HCEC 1CT (cell line): Measurements from ENCODE around the gene CISD2.
"Not testable (repeated sequence)": the region's sequence is repeated elsewhere in the genome, so short reads cannot be mapped to it uniquely, and the experiment has no call there.

ENCODE experiments used
- DNase-seq: peaks from one replicate; pipeline ENCODE4 v3.0.0-alpha.2; 2017

CISD2 gene, protein sequence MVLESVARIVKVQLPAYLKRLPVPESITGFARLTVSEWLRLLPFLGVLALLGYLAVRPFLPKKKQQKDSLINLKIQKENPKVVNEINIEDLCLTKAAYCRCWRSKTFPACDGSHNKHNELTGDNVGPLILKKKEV

DNA sequence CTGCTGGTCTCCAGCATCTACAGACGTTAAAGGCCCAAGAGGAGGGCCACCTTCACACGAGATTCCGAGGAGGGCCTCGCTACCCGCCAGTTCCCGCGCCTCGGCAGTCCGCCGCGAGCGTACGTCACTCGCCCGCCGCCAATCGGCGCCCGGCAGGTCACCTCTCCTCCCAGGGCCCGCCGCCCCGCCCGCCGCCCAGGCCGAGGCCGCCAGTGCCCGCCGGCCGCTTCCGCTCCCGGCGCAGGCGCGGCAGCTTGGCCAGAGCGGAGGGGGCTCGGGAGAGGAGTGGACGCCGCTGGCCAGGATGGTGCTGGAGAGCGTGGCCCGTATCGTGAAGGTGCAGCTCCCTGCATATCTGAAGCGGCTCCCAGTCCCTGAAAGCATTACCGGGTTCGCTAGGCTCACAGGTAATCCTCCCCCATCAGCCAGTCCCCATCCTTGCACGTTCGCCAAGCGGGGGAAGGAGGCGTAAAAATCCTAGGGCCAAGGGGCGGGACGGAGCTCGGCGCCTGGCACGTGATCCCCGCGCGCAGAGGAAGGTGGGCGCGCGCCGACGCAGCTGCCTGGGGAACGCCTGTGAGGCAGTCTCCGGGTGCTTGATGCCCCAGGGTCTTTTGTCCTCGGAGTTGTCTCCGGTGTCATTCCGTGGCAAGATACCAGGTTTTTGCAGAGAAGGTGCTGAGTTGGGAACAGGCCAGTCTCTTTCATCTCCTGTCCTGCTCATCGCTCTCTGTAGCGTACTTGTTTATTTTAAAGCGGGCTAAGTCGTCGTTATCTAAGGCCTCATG, at the start of gene CISD2:
TSS of gene CISD2 (plus strand) at position 212 of the 788 bp plus-strand sequence. CDS start at position 305, 93 bp downstream.
- peak; percentile 81 for DNase-seq

DNA sequence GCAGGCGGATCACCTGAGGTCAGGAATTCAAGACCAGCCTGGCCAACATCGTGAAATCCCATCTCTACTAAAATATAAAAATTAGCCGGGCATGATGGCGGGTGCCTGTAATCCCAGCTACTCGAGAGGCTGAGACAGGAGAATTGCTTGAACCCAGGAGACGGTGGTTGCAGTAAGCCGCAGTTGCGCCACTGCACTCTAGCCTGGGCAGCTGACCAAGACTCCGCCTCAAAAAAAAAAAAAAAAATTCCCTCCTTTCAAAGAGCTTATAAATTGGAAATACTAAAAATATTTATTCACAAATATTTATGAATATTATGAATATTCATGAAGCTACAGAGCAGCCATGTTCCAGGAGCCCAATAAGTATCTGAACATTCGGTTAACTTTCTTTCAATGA, 49.7 kb upstream of the CISD2 start:
- not testable (repeated sequence) for DNase-seq

DNA sequence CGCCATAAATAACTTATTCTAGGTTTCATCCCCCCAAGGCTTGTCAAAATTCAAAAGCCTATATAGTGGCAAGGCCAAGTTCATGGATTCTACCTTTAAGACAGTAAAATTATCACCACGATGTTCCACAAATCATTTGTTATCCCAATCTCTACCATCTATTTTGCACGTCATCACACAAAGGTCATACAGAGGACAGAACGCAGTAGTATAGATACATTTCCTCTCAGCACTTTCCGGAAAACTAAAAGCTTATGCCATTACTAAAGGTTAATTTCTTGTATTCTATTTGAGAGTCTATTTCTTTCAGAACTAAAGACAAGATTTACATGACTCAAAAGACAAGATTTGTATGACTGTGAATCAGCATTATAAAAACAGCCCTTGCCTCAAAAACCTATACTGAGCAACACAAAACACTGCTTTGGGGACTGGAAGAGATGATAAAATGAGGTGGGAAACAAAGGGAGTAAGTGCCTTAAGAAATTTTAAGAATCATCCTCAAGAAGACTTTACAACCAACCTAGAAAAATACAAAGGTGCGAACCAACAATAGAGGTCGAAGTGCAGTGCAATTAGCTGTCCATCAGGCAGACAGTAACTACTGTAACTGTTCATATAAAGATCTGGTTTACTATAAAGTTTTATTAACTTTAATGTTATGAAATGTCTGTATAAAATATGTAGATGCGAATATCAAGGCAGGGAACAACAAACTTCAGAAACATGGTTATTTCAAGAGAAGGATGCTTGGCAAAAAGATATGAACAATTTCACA, 49.0 kb upstream of the CISD2 start:
- no peak for DNase-seq

DNA sequence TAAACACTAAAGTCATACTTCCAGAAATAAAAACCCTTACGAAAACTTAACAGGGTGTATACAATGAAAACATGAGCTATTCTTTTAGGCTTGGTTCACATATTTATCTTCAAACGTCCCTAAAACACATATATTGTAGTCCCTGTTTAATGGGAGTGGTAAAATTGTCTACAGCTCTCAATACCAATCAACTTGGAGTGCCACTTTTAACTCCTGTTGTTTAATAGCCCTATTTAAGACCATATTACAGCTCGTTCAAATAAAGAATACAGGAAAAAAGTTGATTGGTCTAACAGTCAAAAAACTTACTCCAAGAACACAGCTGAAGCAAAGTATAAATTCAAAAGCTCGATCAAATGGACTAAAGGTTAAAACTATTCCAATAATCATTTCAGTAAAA, 45.3 kb upstream of the CISD2 start:
- DNase-seq: no peak

DNA sequence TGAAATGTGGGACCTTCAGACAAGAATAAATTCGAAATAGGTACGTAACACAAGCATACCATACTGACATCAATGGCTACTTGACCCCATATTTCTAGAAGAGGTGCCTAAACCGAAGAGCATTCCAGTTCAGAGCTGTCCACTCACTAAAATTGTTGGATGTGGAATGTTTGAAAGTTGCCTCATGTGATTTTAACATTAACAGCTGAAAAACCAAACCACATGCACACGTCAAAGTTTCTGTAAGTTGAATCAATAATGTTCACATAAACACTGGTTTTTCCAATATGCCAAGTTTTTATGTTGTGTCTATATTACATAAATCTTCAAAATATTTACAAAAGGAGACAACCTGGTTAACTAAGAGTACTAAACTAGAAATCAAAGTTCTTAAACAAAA, 44.9 kb upstream of the CISD2 start:
- DNase-seq: peak; percentile 17

DNA sequence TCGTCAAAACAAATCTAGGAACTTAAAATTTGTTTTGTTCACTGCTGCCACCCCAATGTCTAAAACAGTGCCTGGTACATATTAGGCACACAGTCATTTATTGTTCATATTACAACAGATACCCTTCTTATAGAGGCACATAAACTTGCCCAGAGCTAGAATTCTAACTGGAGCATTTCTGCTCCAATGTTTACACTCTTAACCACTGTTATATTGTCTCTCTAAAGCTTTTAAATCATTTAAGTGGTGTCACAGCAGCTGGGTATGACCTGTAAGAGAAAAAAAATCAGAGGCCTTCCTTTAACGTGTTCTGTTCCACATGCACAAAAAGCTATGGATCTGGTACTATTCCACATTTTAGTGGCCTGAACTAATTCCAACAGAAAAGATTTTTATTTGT, 44.4 kb upstream of the CISD2 start:
- DNase-seq: no peak

DNA sequence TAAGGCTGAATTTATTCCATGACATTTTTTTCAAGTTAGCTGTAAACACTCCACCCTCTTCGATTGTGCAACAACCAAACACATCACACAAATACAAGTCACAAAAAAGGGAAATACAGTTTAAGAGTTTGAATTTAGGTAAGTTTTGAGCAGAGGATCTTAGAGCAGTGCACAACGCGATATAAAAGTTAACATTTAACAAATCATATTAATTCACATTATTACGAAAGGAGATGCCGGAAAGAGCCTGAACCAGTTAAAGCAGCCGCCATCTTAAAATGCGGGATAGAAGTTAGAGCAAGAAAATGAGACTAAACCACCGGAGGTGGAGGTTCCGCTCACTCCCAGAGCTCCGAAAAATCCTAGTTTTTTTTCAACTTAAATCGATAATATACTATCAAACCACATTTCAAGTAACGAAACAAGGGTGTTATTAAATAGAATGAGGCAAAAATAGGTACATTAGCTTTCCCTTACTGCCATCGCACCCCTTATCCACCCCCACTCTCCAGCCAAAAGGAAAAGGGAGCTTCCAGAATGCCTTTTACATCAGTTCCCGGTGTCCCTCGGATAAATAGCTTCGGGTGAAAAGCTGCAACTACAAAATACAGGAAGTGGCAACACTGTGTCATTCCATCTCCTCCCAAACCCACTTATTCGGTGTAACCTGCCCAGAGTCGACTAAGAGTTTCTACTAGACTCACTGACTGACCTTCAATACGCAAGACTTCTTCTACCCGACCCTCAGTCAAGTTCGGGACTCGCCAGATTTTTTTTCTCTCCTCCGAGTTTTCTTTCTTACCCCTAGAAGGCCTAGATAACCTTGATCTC, 43.3 kb upstream of the CISD2 start:
- DNase-seq: peak; percentile 57

DNA sequence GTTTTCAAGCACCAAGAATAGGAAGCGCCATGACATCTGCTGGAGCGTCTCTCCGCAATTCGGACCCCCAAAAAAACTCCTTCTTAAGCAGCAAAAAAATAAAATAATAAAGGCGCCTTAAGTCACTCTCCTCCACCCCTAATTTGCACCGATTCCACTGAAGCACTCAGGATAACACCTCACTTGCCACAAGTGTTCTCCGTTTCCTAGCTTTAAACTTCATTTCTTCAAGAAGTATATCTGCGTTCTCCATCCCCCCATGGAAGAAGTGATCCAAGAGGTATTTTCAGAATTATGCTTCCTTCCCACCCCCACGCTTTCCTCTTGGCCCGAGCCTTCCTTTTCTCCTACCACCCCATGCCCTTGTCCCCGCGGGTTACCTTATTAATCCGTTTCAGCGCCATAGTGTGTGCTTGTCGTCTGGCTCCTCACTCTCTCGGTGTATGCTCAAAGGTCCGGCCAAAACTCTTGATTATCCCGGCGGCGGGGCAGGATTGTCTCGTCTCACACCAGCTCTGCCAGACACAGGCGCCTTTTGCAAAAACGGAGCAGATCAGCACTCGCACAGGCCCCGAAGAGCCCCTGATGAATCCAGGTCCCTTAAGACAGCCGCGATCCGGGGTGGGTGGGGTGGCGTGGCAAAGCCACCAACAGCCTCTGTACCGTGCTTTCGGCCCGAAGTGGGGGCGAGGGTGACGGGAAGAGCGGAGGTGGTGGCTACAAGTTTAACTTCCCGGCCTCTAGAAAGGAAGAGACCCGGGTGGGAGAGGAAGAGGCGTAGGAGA, 42.5 kb upstream of the CISD2 start:
- no peak for DNase-seq

DNA sequence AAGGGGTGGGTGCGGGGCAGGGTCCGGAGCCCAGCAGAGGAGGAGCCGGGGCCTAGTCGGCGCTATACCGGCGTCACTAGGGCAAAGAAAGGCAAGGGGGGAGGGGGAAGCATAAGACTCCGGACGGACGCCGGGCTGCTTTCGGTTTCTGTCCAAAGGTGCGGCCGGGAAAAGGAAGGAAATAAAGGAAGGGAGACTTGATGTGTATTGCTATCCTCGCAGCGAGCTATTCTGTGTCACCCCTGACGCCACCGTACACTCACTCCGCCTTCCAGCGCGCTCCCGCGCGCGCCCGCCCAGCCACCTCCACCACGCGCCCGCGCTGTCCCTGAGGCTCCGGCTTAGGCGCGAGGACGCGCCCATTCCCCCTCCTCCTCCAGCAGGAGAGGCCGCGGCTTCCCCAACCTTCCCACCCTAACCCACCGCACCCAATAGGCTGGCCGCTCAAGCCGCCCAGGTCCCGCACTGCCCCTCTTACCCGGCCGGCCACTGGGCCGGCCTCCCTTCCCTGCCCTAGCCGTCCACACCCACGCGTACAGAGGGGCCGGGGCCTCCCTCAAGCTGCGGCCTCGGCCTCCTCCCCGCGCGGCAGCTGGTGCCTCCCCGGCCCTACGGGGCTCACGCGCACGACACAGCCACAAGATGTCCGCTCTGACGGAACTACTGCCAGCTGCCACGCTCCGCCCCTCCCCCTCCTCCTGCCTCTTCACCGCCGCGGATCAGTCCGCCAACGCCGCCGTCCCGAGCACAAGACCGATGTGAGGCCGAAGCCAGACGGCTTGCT, 41.7 kb upstream of the CISD2 start, which contains the start of gene UBE2D3:
TSS of gene UBE2D3 (minus strand) at position 662 of the 784 bp plus-strand sequence. CDS start 1,043 bp downstream, outside the sequence.
- DNase-seq: peak; percentile 74

DNA sequence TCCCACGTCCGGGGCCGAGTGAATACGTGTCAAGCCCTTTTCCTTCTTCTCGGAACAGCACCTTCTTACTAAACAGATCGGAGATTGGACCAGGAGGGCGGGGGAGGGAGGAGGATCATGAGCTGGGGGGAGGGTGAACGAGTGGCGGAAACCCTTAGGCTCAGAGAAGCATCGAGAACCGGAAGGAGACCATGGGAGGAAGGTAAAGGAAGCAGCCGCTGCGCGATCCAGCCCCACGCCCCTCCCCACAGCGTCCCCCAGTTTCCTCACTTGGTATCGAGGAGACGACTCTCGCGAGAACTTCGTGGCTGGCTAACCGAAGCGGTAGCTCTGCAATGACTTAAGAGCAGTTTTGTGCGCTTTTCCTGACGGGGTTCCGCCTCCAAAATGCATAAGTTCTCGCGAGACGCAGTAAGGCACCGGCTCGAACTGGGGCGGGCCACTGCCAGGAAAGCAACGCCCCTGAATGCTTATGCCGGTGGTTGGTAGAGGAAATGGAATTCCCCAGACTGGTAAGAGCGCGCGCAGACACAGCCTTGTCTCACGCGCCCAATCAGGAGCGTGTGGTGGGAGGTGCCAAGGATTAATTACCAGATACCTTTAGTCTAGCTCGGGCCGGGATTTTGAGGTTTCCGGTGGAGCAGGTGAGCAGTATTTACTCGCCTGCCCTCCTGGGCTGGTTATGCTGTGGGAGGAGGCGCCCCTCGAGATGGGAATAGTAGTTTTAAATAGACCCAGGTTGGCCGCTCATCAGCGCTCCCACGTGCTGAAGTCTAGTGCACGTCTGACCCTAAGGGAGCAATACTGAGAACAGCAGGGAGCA, 40.9 kb upstream of the CISD2 start:
- peak; percentile 95 for DNase-seq

DNA sequence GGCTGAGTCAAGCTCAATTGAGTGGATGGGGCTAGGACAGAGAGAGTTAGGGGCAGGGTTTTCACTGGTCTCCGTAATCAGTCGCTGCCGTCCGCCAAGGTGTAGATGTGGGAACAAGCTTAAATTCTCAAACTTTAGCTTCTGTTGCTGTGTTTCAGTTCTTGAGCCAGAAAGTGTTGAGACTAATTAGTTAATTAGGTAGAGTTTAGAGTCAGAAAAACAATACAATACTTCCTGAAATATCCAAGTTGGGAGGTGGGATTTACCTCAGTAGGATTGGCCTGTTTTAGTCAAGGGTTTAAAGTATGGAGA, 40.3 kb upstream of the CISD2 start:
- no peak for DNase-seq

DNA sequence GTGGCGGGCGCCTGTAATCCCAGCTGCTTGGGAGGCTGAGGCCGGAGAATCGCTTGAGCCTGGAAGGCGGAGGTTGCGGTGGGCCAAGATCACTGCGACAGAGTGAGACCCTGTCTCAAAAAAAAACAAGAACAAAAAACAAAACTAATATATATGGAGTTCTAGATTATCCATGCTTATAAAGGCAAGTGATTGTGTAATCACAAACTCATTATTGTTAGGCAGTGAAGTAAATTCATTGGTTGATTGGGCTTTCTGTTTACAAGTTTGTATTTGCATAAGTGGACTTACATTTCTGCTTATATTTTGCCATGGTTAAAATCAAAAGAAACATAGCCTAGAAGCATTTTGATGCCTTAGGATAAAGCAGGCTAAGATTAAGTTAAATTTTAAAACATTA, 39.0 kb upstream of the CISD2 start:
- DNase-seq: no peak

DNA sequence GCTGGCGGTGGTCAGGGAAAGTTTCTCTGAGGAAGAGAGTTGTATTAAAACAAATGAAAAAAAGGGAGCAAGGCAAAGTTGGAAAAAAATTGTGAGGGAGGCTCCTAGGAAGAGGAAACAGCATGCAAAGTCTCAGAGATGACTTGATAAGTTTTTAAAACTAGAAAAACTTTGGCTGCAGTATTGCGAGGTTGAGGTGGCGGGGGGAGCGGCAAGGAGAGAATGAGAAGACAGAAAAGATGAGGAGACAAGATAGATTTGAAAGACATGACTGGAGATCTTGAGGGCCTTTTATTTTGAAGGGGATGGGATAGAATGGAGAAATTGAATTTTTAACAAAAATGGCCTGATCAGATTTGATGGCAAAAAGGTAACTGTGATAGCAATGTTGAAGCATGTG, 36.7 kb upstream of the CISD2 start:
- no peak for DNase-seq

DNA sequence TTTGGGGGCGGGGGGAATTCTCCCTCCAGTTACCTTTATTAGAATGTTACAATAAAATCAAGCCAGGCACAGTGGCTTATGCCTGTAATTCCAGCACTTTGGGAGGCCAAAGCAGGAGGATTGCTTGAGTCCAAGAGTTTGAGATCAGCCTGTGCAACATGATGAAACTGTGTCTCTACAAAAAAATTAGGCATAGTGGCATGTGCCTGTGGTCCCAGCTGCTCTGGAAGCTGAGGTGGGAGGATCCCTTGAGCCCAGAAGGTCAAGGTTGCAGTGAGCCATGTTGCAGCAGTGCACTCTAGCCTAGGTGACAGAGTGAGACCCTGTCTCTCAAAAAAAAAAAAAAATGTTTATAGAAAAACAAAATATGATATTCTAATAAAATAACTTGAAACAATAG, 36.1 kb upstream of the CISD2 start:
- no peak for DNase-seq

DNA sequence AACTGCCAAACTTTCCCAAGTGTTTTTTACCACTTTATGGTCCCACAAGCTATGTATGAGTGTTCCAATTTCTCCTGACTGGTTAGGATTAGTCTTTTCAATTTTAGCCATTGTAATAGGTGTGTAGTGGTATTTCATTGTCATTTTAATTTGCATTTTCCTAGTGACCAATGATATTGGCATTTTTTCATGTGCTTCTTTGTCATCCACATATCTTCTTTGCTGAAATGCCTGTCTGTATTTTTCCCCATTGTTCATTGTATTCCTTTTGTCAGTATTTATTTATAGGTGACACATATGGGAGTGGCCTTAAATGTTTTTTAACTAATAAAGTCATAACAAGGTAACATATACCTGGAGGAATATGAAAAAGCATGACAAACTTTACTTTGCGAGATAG, 32.2 kb upstream of the CISD2 start:
- no peak for DNase-seq

DNA sequence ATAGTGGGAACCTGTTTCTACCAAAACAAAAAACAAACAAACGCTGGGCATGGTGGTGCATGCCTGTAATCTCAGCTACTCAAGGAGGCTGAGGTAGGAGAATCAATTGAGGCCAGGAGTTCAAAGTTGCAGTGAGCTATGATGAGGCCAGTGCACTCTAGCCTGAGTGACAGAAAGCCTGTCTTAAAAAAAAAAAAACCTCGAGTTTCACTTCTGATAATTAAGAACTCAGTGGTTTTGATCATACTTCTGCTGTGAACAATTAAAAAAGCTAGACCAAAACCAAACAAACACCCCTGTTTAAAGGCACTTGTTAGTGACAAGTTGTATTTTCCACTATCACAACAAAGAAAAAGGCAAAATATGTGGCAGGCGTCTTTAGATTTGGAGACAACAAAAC, 26.4 kb upstream of the CISD2 start:
- DNase-seq: no peak

DNA sequence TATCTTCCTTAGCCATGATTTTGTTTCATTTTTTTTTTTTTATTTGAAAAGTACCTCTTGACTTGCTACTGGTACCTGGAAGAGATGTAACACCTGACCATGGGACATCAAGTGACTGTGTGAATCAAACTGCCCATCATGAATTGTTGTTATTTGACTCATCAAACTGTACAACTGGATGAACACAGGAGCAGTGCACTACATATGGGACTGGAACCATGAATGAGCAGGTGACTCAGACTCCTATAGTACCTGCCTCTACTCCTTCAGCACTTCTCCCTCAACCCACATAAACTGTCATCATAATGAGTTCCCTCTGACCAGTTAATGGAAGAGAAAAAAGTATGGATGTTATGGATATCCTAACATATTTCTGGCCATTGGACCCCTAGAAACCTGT, 25.5 kb upstream of the CISD2 start:
- DNase-seq: no peak

DNA sequence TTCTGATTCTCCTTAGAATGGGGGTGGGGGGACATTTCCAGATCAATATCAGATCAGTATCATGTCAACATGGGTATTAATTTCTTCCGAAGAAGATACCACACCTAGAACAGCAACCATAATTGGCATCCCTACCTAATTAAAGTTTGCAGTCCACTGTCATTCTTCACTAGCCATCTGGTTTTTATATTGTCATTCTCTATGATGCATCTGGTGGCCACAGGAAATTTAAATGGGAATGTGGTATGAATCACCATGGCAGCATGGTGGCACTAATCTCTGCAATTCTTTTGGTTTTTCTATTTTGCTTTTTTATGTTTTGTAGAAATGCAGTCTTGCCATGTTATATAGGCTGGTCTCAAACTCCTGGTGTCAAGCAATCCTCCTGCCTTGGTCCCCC, 24.9 kb upstream of the CISD2 start:
- DNase-seq: no peak

DNA sequence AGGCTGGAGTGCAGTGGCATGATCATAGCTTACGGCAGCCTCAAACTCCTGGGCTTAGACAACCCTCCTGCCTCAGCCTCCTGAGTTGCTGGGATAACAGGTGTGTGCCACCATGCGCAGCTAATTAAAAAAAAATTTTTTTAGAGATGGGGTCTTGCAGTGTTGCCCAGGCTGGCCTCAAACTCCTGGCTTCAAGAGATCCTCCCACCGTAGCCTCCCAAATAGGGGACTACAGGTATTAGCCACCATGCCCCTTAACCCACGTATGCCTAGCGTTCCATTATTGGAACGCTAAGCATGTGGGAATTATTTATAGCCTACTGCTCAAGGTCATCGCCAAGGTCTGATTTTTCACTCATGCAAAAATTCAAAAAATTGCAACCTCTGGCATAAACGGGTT, 21.1 kb upstream of the CISD2 start:
- DNase-seq: no peak

DNA sequence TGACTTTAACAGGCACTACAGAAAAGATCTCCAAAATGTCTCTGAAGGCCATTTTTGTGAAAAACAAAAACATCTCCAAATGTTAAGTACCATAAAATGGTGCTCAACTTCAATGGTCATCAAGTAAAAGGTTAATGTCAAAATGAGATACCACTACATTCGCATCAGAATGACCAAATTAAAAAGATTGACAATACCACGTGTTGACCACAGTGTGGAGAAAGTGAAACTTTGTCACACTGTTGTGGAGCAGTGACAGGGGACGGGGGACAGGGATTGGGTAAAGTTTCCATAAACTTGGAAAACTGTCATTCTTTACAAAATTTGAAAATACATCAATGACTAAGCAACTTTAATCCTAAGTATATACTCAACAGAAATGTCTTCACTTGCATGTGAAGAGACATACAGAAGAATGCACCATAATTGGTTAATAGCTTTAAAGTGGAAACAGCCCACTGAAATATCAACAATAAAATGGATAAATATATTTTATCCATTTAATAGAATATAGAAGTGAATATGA, 19.1 kb upstream of the CISD2 start:
- no peak for DNase-seq
